ENCODE measurements around the gene WDR36.
"Not testable (repeated sequence)": the region's sequence is repeated elsewhere in the genome, so short reads cannot be mapped to it uniquely, and the experiment has no call there.

The WDR36 gene

GRCh38 chr5:111135363-111135762 lies 43.2 kb downstream of the WDR36 start:
- no peak for DNase-seq (ENCODE audit: low read depth in 1 of 2, low spot score in 1 of 2)
- Histone ChIP-seq H3K27me3 (ENCODE audit: insufficient read depth, poor library complexity, severe bottlenecking) (no peaks in the 10 kb centered on the region), H3K4me3 (replicated peaks; ENCODE audit: insufficient read depth, low read length) (no peak overlapping the region), H3K27ac (replicated peaks) (no peak overlapping the region)
- TF ChIP-seq SPI1 (IDR thresholded peaks at IDR 0.05; ENCODE audit: borderline replicate concordance, low read depth) (no peak), GABPA (IDR thresholded peaks at IDR 0.05; ENCODE audit: low read depth) (no peak), POLR2AphosphoS5 (IDR thresholded peaks at IDR 0.05; ENCODE audit: low read depth) (no peak), CTCF (IDR thresholded peaks at IDR 0.05; ENCODE audit: insufficient read depth, low read length) (no peak), REST (IDR thresholded peaks at IDR 0.05; ENCODE audit: insufficient replicate concordance, low read depth) (no peak)

GRCh38 chr5:111135946-111136345 lies 43.8 kb downstream of the WDR36 start:
- no peak for TF ChIP-seq POLR2AphosphoS5 (IDR thresholded peaks at IDR 0.05; ENCODE audit: low read depth)
- no peak for TF ChIP-seq REST (IDR thresholded peaks at IDR 0.05; ENCODE audit: insufficient replicate concordance, low read depth)
- TF ChIP-seq GABPA (IDR thresholded peaks at IDR 0.05; ENCODE audit: low read depth): no peak
- no peak for TF ChIP-seq SPI1 (IDR thresholded peaks at IDR 0.05; ENCODE audit: borderline replicate concordance, low read depth)
- no peak for TF ChIP-seq CTCF (IDR thresholded peaks at IDR 0.05; ENCODE audit: insufficient read depth, low read length)
- H3K4me3 ChIP-seq (replicated peaks; ENCODE audit: insufficient read depth, low read length): no peak overlapping the region
- no peaks in the 10 kb centered on the region for H3K27me3 ChIP-seq (ENCODE audit: insufficient read depth, poor library complexity, severe bottlenecking)
- no peak overlapping the region for H3K27ac ChIP-seq (replicated peaks)
- DNase-seq (ENCODE audit: low read depth in 1 of 2, low spot score in 1 of 2): no peak

- no peaks in the 10 kb centered on the region for H3K27me3 ChIP-seq (ENCODE audit: insufficient read depth, poor library complexity, severe bottlenecking)
- no peak overlapping the region for H3K27ac ChIP-seq (replicated peaks)
- TF ChIP-seq SPI1 (IDR thresholded peaks at IDR 0.05; ENCODE audit: borderline replicate concordance, low read depth) (no peak), POLR2AphosphoS5 (IDR thresholded peaks at IDR 0.05; ENCODE audit: low read depth) (no peak), CTCF (IDR thresholded peaks at IDR 0.05; ENCODE audit: insufficient read depth, low read length) (no peak), GABPA (IDR thresholded peaks at IDR 0.05; ENCODE audit: low read depth) (no peak), REST (IDR thresholded peaks at IDR 0.05; ENCODE audit: insufficient replicate concordance, low read depth) (no peak)
- H3K4me3 ChIP-seq (replicated peaks; ENCODE audit: insufficient read depth, low read length): no peak overlapping the region
- no peak for DNase-seq (ENCODE audit: low read depth in 1 of 2, low spot score in 1 of 2)
These were observed 45.9 kb downstream of the WDR36 start for GRCh38 chr5:111138096-111138495.

GRCh38 chr5:111141471-111141870 lies 49.3 kb downstream of the WDR36 start:
- H3K27ac ChIP-seq (replicated peaks); DNase-seq (ENCODE audit: low read depth in 1 of 2, low spot score in 1 of 2); H3K27me3 ChIP-seq (ENCODE audit: insufficient read depth, poor library complexity, severe bottlenecking): not testable (repeated sequence)

More at GRCh38 chr5:111141471-111141870, 49.3 kb downstream of the WDR36 start:
- H3K4me3 ChIP-seq (replicated peaks; ENCODE audit: insufficient read depth, low read length): not testable (repeated sequence)

Measured in HL-60 (cell line).